Measurements from ENCODE around the gene SCMH1.
A peak's percentile ranks its signal among the peaks of the same experiment; 100 is the strongest.

- TF ChIP-seq CTCF (IDR thresholded peaks at IDR 0.05) (peak in 2 of 4 experiments; percentile 16 to 24), POLR2A (IDR thresholded peaks at IDR 0.05) (no peak), POLR2AphosphoS5 (IDR thresholded peaks at IDR 0.05) (no peak), EP300 (IDR thresholded peaks at IDR 0.05) (no peak)
These were observed 204.0 kb downstream of the SCMH1 start for GRCh38 chr1:41038110-41038509.

Measured in gastroesophageal sphincter (tissue), 3 donors.